A673 (cell line): ENCODE results near the gene CDH12. TPM values are rescaled to one million over a fixed set of nuclear protein-coding genes. Genes with fewer than 3 reads are reported as not detected.
"Not testable (repeated sequence)": the region's sequence is repeated elsewhere in the genome, so short reads cannot be mapped to it uniquely, and the experiment has no call there.

ENCODE experiments used
- BruUV-seq: library from RNA; stranded (reverse); fragments of 400-500 nt; replicated peaks from 2 replicates; lab custom pipeline; 2021; lab: Mats Ljungman, UMichigan
- CTCF ChIA-PET: fragments of 300-600 bp; sonication (Branson Sonifier 250); formaldehyde crosslinking; loops from one replicate; lab custom pipeline; 2022; ENCODE audit warnings: antibody characterized with exemption; lab: Charles Lee
- POLR2A ChIA-PET: fragments of 300-600 bp; sonication (Branson Sonifier 250); formaldehyde crosslinking; loops from one replicate; lab custom pipeline; 2022; ENCODE audit warnings: antibody characterized with exemption; ENCODE audit not compliant: low non-redundant PET; lab: Charles Lee
- DNase-seq: peaks from one replicate; pipeline ENCODE4 v3.0.0-alpha.2; 2015; ENCODE audit warnings: low spot score
- H3K27ac ChIP-seq: fragments of 200-600 bp; sonication (generic); 2 replicates; pipeline ENCODE4 v1.5.1; 2016; ENCODE audit warnings: mixed run types, low read depth, mild to moderate bottlenecking, mixed read lengths, antibody characterized with exemption, low read length; ENCODE audit not compliant: poor library complexity, severe bottlenecking
- H3K27me3 ChIP-seq: fragments of 200-600 bp; sonication (generic); replicated peaks from 2 replicates; pipeline ENCODE4 v1.6.1; 2017; ENCODE audit warnings: mixed run types, low read depth, mild to moderate bottlenecking, mixed read lengths, antibody characterized with exemption, low read length; ENCODE audit not compliant: insufficient read depth, poor library complexity
- H3K36me3 ChIP-seq: fragments of 200-600 bp; sonication (generic); 2 replicates; pipeline ENCODE4 v1.6.1; 2016; ENCODE audit warnings: mixed run types, mild to moderate bottlenecking, mixed read lengths, antibody characterized with exemption, low read length; ENCODE audit not compliant: insufficient read depth, poor library complexity, severe bottlenecking
- H3K4me1 ChIP-seq: fragments of 200-600 bp; sonication (generic); 2 replicates; pipeline ENCODE4 v1.6.1; 2017; ENCODE audit warnings: mixed run types, mild to moderate bottlenecking, mixed read lengths, antibody characterized with exemption, low read length; ENCODE audit not compliant: insufficient read depth, poor library complexity, severe bottlenecking
- H3K4me3 ChIP-seq: fragments of 200-600 bp; sonication (generic); 2 replicates; pipeline ENCODE4 v1.5.1; 2016; ENCODE audit warnings: low read depth, mixed run types, mild to moderate bottlenecking, mixed read lengths, low read length; ENCODE audit not compliant: poor library complexity, severe bottlenecking
- H3K9me3 ChIP-seq: fragments of 200-600 bp; sonication (generic); 2 replicates; pipeline ENCODE4 v1.6.1; 2016; ENCODE audit warnings: mixed run types, low read depth, mild to moderate bottlenecking, mixed read lengths, antibody characterized with exemption, low read length; ENCODE audit not compliant: poor library complexity, severe bottlenecking
- CTCF ChIP-seq: fragments of 300-800, 200-600 bp; sonication (generic); conservative IDR thresholded peaks from 2 replicates; pipeline ENCODE4 v1.5.1; 2017; ENCODE audit warnings: low read depth, mild to moderate bottlenecking, antibody characterized with exemption, low read length, moderate library complexity, mixed read lengths
- EZH2 ChIP-seq: fragments of 200-600 bp; sonication (generic); IDR thresholded peaks from 2 replicates; pipeline ENCODE4 v1.6.1; 2017; ENCODE audit warnings: borderline replicate concordance, low read depth, mild to moderate bottlenecking, mixed read lengths, antibody characterized with exemption, low read length; ENCODE audit not compliant: poor library complexity, severe bottlenecking
- intact Hi-C: fragments of 100-400 bp; cut with micrococcal nuclease; formaldehyde crosslinking; loops from one replicate; pipeline ENCODE4 v1.10.0; 2022; ENCODE audit not compliant: unreplicated experiment
- total RNA-seq: library from RNA; stranded (reverse); gene quantifications from 2 replicates; pipeline ENCODE4 v1.2.3, GENCODE V29; 2021

The CDH12 gene
- total RNA-seq, 1 experiment from 2014 or later: 39.5 TPM

- DNase-seq: no peak
- ChIA-PET CTCF (no interaction called here), POLR2A (no interaction called here)
- Histone ChIP-seq H3K9me3 (no peaks in the 10 kb centered on the region), H3K27me3 (no peaks in the 10 kb centered on the region), H3K4me1 (no peaks in the 10 kb centered on the region), H3K36me3 (no peaks in the 10 kb centered on the region), H3K4me3 (no peak overlapping the region), H3K27ac (no peak overlapping the region)
- TF ChIP-seq CTCF: no peak
- no peak for TF ChIP-seq EZH2
- intact Hi-C loops: no loop called here
- BruUV-seq: no TSS peak
Observed at GRCh38 chr5:22023784-22024183, 829.4 kb downstream of the CDH12 start.

GRCh38 chr5:22012893-22013292, 840.3 kb downstream of the CDH12 start:
- H3K4me1 ChIP-seq, POLR2A ChIA-PET, BruUV-seq, H3K4me3 ChIP-seq, H3K27me3 ChIP-seq, DNase-seq, H3K27ac ChIP-seq, CTCF ChIA-PET, H3K36me3 ChIP-seq, H3K9me3 ChIP-seq, intact Hi-C loops: not testable (repeated sequence)

- H3K4me1 ChIP-seq, DNase-seq, H3K9me3 ChIP-seq, BruUV-seq, H3K4me3 ChIP-seq, H3K27me3 ChIP-seq, intact Hi-C loops, CTCF ChIA-PET, H3K27ac ChIP-seq, H3K36me3 ChIP-seq, POLR2A ChIA-PET: not testable (repeated sequence)
Observed at GRCh38 chr5:22010808-22011207, 842.3 kb downstream of the CDH12 start.

GRCh38 chr5:22001097-22001496, 852.0 kb downstream of the CDH12 start:
- H3K4me1 ChIP-seq, DNase-seq, H3K4me3 ChIP-seq, intact Hi-C loops, H3K27me3 ChIP-seq, H3K27ac ChIP-seq, H3K36me3 ChIP-seq, POLR2A ChIA-PET, H3K9me3 ChIP-seq, BruUV-seq, CTCF ChIA-PET: not testable (repeated sequence)

GRCh38 chr5:21985799-21986198, 867.3 kb downstream of the CDH12 start:
- POLR2A ChIA-PET, intact Hi-C loops: not testable (repeated sequence)

GRCh38 chr5:21951571-21951970, 901.6 kb downstream of the CDH12 start:
- intact Hi-C loops: not testable (repeated sequence)

More at GRCh38 chr5:21985799-21986198, 867.3 kb downstream of the CDH12 start:
- H3K4me3 ChIP-seq, BruUV-seq, H3K9me3 ChIP-seq, DNase-seq, H3K27me3 ChIP-seq, H3K4me1 ChIP-seq, CTCF ChIA-PET, H3K27ac ChIP-seq, H3K36me3 ChIP-seq: not testable (repeated sequence)

More at GRCh38 chr5:21951571-21951970, 901.6 kb downstream of the CDH12 start:
- H3K4me1 ChIP-seq, BruUV-seq, H3K4me3 ChIP-seq, DNase-seq, H3K27me3 ChIP-seq, POLR2A ChIA-PET, H3K36me3 ChIP-seq, H3K9me3 ChIP-seq, CTCF ChIA-PET, H3K27ac ChIP-seq: not testable (repeated sequence)
